Raji (cell line): Measurements from ENCODE around the gene TFDP2.
A peak's percentile ranks its signal among the peaks of the same experiment; 100 is the strongest.

Experiments used
- POLR2A ChIP-seq: IDR thresholded peaks from 2 replicates; pipeline ENCODE4 v1.6.1; 2011; ENCODE audit warnings: low read depth, low read length, control low read depth; ENCODE audit not compliant: insufficient read depth

The TFDP2 gene, protein sequence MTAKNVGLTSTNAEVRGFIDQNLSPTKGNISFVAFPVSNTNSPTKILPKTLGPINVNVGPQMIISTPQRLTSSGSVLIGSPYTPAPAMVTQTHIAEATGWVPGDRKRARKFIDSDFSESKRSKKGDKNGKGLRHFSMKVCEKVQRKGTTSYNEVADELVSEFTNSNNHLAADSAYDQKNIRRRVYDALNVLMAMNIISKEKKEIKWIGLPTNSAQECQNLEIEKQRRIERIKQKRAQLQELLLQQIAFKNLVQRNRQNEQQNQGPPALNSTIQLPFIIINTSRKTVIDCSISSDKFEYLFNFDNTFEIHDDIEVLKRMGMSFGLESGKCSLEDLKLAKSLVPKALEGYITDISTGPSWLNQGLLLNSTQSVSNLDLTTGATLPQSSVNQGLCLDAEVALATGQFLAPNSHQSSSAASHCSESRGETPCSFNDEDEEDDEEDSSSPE

DNA sequence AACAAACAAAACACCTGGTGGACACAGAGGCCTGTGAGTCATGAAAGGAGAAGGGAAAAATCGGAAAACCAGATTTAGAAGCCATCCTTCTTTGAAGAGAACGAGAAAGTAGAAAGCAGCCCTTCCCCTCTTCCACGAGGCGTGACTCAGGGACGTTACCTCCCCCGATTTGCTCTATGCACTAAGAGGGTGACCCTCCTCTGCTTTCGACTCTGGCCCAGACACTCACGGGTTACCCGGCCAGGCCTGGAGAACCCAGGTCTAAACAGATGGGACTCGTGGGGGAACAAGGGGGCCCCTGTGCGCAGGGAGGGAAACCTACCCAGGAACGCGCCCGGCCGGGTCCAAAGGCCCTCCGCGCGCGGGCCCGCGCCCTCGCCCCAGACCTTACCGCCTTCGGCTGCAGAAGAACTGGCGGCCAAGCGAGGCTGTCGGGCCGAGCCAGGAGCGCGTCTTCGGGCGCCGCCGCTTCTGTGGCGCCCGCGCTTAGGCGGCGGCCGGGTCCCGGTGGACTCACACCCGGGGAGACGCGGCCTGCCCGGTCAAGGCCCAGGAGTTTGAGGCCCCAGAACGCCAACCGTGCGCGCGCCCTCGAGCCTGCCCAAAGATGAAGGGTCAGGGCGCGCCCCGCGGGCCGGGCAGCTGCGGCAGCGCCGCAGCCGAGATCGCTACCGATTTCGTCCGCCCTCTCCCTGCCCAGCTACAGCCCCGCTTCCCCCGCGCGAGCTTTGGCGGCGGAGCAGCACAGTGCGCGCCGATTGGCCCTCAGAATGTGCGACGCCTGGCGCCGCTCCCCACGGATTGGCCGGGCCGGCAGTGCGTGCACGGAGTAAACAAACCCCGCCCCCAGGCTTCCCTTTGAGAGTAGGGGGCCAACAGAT is at the start of gene TFDP2:
Gene TFDP2 (minus strand): TSS at position 753 of the 881 bp plus-strand sequence. CDS start 47,795 bp downstream, outside the sequence.
- TF ChIP-seq POLR2A, result peak; percentile 64

DNA sequence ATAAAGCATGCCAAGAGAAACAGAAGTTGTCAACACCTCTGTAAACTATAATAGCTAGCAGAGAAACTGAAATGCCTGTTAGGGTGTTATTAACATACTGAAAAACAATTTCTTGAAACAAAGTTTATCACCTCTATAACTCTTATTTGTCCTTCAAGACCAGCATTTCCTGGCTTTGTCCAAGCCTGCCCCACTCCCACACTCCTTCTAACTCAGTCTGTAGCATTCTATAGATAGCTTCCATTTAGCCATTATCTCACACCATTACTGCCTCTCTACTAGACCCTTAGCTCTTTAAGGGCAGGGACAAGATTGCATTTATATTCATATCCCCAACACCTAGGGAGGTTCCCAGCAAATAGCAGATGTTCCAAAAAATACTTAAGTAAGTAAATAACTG is 39.5 kb upstream of the TFDP2 start:
- no peak for TF ChIP-seq POLR2A

DNA sequence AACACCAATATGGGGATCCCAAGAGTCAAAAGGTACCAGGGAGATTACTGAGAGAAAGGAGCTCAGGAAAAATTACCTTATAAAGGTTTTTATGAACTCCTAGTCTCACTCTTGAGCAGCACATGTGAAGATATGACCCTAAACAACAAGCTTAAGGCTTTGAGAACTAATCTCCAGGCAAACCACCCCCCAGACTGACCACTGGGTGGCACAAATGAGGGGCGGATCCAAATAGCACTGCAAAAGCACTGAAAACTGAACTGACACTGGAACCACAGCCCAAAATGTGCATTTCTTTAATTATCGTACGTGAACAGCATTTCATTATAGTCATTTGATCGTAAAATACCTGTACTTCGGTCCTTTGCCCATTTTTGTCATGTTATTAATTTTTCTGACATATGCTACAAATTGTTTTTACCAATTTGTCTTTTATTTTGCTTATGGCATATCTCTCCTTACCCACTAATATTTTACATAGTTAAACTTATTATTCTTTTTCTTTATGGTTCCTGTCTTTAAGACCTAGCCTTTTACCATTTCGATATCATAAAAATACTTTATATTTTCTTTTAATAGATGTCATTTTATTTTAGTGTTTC is 31.5 kb upstream of the TFDP2 start:
- no peak for TF ChIP-seq POLR2A

DNA sequence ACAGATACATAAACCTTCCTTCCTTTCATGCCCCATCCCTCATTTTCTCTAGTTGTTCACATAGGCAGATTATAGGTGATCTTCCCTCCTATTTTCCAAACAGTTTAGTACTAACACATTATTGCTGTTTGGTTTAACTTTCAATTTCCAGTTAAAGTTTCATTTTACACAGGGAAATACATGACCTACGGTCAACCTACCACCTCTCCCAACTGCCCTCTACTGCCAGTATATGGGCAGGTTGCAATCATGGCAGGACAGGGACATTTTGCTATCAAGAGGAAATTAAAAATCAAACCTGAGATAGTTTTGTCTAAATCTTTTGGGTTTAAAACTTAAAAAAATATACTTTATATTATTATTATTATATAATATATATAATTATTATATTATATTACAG is 26.1 kb upstream of the TFDP2 start:
- TF ChIP-seq POLR2A, result no peak

DNA sequence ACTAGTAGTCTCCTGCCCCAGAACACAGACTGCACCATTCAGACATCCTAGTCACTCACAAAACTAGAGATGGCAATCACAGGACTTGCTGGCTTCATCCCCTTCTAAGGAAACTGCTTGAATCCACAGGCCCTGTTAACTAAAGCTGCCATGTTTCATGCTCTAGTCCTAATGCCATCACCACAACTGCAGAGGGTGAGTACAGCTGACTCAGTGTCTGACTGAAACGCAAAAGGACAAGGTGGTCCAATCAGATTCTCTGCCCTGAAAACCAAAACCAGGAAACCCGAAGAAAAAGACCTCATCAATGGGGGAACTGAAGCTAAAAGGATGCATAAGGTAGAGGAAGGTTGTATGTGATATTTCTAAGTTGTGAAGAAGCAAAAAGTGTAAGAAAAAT is 25.2 kb upstream of the TFDP2 start:
- no peak for TF ChIP-seq POLR2A

DNA sequence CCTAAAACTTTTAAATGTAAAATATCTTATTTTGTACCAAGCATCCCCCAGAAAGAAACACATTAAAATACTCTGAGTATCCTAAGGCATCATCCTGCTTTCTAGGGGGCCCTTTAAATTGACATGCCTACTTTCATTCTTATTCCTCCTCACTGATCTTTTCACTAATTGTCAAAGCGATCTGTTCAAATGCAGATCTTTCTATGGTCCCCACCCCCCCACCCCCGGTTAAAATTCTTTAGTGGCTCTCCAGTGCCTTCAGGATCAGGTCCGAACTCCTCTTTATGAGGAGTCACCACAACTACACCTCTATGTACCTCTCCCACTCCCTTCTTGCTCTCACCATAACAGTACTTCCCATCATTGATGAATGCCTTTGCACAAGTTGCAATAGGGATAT is 19.2 kb upstream of the TFDP2 start:
- TF ChIP-seq POLR2A, result no peak

DNA sequence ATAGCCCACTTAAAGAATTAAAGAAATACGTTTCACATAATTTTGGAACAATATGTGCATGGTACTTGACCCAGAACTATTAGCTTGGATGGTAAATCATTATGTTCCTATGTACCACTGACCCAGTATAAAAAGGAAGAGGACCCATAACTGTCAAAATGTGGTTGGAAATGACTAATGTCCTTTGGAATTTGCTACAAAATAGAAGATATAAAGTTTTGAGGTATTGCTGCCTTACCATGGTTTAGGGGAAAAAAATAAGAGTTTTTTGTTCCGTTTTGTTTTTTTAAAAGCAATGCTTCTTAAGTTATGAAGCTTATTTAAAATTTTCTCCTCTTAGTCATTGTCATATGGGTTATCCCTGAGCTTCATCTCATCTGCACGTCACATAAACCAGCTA is 15.8 kb upstream of the TFDP2 start:
- TF ChIP-seq POLR2A, result no peak

DNA sequence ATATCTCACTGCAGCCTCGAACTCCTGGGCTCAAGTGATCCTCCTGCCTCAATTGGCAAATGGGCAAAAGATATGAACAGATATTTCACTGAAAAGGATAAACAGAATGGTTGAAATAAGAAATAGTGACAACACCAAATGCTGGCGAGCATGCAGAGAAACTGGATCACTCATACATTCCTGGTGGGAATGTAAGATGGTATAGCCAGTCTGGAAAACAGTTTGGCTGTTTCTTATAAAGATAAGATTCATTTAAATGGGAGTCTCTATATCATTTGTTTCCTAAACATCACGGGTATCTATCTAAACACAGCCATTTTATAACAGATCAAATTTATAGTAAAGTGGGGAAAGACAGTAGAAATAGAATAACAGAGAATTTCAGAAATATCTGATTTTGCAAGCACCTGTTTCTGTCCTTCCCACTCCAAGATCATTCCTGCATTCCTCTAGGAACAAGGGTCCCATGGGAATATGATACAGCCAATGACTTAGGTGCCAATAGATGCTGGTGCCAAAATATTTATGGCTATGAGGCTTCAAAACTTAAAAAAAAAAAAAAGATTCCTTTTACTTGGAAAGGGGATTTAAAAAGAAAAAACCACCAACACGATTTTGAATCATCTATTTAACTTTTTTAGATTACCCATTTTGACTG is 9.9 kb upstream of the TFDP2 start:
- no peak for TF ChIP-seq POLR2A

DNA sequence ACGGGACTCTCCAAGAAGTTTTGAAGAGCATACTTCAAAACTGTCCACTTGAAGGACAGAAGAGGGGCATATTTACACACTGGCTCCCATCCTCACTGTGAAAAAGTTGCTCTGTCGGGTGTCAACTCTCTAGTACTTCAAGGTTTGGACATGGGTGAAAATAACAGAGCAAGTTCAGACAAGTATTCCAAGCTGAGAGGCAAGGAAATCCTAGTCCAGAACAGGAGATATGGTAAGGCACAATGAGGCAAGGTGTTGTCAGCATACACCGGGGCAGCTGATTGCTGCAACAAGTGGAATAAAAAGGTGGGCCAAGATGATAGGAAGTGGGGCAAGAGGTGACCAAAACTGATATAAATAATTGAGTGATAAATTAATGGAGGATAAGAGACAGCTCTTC is 4.8 kb upstream of the TFDP2 start:
- TF ChIP-seq POLR2A, result no peak

DNA sequence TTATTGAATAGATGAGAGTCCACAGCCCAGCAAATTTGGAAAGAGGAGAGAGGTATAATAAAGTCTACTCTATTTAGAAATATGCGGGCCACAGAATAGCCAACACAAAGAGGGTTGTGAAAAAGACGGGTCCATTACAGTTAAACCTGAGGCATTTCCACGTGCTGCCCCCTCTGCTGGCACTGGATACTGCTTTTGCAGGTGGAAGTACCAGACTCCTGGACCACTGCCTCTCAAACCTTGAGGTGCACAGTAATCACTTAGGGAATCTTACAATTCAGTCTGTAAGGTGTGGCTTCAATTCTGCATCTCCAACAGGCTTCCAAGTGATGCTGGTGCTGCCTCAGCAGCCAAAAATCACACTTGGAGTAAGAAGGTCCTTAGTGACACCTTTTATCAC is 3.0 kb upstream of the TFDP2 start:
- TF ChIP-seq POLR2A, result no peak

DNA sequence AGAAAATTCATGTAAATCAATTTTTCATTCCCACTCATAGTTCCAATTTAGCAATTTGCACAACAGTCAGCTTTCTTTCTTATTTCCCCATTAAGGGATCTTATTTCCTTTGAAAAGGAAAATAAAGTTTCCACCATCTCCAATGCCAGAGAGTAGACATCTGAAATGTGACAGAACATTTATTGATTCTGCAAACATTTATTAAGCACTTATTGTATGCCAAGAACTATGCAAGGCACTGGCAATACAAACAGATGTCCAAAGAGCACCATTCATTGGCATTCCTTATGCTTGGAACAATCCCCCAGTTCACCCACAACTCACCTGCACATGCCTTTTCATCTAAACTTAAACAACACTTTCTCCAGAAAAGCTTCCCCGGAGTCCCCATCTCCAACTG is 2.5 kb upstream of the TFDP2 start:
- no peak for TF ChIP-seq POLR2A

DNA sequence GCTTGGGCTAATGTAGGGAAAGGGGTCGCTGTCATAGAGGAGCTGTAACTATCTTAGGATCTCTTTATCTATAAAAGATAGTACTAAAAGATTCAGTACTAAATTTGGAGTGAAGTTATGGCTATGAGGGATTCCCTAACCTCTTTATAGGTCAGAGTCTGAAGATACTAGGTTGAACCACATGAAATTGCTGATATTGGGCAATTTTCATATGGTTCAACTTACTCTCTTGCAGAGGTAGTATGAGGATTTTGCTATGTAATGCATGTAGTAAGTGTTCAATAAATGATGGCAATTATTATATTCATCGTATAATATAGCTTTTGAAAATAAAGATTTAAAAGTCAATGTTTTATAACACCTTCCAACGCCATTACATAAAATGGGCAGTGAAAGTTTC is 1.9 kb upstream of the TFDP2 start:
- TF ChIP-seq POLR2A, result no peak

DNA sequence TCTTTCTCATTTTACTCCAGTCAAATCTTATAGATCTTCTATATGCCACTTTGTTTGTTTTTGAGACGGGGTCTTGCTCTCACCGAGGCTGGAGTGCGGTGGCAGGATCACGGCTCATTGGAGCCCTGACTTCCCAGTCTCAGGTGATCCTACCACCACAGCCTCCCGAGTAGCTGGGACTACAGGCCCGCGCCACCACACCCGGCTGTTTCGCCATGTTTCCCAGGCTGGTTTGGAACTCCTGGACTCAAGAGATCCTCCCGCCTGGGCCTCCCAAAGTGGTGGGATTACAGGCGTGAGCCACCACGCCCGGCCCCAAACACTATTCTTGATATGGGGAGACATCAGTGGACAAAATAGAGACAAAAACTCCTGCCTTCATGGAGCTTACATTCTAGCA is 927 bp upstream of the TFDP2 start:
- TF ChIP-seq POLR2A, result no peak

DNA sequence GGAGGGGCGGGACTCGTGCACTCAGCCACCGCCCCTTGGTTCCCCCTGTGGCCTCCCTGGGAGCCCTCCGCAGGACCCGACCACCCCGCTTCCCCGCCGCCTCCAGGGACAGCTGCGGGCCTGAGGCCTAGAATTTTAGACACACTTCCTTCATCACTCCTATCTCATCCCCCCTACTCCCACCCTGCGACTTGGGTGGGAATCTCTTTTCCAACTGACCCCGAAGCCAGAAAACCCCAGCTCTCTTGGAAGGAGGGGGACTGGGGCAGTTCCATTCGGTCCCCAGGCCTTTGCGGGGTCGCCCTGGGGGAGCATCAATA is 289 bp upstream of the TFDP2 start:
- TF ChIP-seq POLR2A, result no peak

DNA sequence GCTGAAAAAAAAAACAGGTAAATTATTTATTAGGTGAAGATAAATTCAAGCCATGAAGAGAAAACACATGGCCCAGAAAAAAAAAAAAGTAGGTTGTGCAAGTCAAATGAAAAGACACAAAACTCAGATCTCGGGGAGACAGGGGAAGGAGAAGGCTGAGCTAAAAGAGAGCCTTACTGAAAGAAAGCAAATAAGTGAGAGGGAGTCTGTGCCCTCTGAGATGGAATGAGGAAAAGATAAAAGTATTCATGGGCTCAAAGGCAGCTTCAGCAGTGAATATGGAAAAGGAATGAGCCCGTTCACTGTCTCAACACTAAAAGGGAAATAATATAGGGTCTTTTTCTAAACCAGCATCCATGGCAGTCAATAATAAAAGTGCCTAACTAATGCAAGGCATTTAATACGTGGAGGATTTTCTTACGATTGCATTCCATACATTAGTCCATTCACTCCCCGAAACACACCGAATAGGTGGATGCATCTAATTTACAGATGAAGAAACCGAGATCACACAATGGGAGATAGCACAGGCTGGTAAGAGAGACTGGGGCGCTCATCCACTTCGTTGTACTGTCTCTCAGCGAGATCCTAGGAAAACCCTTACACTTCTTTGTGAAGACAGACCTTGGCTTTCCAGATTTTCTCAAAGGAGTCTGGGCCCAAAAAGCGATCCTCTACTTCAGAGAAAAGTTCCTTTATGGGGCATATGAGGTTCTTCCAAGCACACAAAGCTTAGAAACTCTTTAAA is 1.1 kb downstream of the TFDP2 start:
- no peak for TF ChIP-seq POLR2A

DNA sequence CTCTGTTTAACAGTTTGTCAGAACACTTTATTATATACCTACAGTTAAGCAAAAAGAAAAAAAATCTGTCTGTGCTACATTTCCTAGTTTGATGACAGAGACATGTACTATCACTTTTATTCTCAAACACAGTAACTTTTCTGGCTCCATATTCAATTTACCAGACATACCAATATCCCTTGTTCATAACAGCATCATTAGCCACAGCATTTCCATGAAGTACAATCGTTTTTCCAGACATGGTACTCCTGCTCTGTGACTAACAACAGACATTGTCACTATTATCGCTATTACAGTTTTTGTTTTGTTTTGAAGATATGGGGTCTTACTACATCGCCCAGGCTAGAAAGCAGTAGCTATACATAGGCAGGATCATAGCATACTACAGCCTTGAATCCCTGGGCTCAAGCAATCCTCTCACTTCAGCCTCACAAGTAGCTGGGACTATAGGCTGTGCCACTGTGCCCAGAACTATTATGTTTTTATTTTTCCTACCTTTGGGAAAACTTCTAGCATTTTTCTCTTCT is 14.5 kb downstream of the TFDP2 start:
- no peak for TF ChIP-seq POLR2A
